HG03571 (cell line): Measurements from ENCODE around the gene PXMP2.
"Not testable (repeated sequence)": the region's sequence is repeated elsewhere in the genome, so short reads cannot be mapped to it uniquely, and the experiment has no call there.

Experiments
- ATAC-seq: cut with Tn5 transposase; IDR thresholded peaks from one replicate; pipeline ENCODE4 v1.9.1; 2021; ENCODE audit not compliant: unreplicated experiment

PXMP2 gene

DNA sequence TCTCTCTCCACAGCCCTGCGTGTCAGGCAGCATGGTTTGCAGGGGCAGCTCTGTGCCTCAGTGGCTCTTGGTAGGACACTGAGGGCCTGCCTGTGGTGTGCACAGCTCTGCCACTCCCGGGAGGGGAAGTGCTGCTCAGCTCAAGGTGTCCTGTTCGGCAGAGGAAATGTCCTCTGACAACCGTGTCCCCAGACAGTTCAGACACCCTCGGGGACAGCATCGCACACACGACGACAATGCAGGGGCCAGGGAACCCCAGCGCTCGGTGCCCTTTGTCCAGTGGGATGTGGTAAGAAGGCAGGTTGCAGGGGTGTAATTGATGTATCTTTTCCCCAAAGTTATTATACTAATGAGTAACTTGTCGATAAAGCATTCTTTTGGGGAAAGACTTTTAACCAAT is 60.0 kb downstream of the PXMP2 start:
- ATAC-seq, result no peak

DNA sequence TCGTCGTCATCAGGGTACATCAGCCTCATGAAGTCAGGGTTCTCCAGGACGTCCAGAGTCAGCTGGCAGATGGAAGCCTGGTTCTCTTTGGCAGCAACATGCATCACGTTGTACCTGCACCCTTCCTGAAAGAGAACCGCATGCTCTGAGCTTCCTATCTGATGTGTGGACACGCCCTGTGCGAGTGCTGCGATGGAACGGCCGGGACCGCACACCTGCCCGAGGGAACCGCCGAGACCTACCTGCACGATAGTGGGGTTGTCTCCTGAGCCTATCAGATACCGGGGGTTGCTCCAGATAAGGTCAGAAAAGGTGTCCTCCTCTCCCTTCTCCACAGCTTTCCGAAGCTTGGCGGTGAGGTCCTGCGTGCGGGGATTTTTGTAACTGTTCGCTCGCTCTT is 60.5 kb downstream of the PXMP2 start:
- ATAC-seq, result no peak

DNA sequence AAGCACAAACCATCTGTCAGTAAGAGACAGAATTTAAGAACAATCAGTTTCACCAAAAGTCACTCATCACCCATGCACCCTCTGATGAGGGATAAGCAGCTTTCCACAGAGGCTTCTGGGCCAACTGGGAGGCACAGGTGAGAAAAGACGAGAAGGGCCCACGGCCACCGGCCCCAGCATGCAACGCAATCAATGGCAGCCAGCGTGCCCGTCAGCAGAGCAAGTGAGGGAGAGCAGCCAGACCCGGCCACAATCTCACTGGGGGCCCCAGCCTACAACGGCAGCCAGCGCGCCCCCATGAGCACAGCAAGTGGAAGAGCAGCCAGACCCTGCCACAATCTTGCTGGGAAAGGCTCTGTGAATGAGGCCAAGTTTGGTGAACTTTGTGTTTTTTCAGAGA is 60.9 kb downstream of the PXMP2 start:
- ATAC-seq, result no peak

DNA sequence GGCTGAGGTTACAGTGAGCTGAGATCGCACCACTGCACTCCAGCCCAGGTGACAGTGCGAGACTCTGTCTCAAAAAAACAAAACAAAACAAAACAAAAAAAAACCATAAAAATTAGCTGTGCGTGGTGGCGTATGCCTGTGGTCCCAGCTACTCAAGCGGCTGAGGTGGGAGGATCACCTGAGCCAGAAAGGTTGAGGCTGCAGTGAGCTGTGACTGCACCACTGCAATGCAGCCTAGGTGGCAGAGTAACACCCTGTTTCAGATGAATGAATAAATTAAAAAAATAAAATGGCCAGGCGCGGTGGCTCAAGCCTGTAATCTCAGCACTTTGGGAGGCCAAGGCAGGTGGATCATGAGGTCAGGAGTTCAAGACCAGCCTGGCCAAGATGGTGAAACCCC is 66.3 kb downstream of the PXMP2 start:
- ATAC-seq, result not testable (repeated sequence)

DNA sequence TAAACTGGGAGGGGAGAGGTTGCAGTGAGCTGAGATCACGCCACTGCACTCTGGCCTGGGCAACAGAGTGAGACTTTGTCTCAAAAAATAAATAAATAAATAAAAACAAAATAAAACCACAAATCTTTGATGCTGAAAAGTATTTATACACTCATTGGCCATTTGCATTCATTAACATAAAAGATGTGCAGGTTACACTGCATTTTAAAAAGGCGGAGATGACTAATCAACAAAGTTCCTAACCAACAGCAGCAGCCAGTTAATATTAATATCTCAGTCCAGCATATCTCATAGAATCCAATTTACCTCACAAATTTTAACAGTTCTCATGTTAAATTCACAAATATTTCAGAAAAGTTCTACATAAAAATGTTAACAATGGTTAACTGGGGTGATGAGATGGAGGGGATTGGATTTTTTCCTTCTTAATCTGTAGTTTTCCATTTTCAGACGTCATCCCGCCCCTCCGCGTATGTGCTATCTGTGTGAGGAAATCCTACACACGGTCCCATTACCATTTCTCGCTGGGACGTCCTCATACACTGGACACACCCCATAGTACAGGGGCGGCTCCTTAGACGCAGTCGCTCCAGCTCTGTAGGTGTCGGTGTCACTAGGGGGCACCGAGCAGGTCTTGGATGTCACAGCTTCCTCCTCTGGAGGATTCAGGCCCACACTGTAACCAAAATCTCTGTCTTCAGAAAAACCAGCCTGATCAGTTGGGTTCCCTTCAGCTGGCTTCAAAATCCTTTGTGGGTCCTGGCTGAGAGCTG is 67.0 kb downstream of the PXMP2 start:
- ATAC-seq, result no peak
